ENCODE data around the gene ASTN2. TPM values are rescaled to one million over a fixed set of nuclear protein-coding genes. Genes with fewer than 3 reads are reported as not detected.

Gene ASTN2
- total and polyA plus RNA-seq, 4 donors, result 0.57 to 2.9 (median 1.4) TPM

GRCh38 chr9:116483622-116484491, 931.0 kb downstream of the ASTN2 start:
- WGBS, result 79% methylated on average over 8 of the region's 8 CpGs
- DNase-seq (ENCODE audit: low spot score), result no peak
- TF ChIP-seq, protein P1, sequence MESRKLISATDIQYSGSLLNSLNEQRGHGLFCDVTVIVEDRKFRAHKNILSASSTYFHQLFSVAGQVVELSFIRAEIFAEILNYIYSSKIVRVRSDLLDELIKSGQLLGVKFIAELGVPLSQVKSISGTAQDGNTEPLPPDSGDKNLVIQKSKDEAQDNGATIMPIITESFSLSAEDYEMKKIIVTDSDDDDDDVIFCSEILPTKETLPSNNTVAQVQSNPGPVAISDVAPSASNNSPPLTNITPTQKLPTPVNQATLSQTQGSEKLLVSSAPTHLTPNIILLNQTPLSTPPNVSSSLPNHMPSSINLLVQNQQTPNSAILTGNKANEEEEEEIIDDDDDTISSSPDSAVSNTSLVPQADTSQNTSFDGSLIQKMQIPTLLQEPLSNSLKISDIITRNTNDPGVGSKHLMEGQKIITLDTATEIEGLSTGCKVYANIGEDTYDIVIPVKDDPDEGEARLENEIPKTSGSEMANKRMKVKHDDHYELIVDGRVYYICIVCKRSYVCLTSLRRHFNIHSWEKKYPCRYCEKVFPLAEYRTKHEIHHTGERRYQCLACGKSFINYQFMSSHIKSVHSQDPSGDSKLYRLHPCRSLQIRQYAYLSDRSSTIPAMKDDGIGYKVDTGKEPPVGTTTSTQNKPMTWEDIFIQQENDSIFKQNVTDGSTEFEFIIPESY (IDR thresholded peaks at IDR 0.05), result no peak
- TF ChIP-seq, protein P2, sequence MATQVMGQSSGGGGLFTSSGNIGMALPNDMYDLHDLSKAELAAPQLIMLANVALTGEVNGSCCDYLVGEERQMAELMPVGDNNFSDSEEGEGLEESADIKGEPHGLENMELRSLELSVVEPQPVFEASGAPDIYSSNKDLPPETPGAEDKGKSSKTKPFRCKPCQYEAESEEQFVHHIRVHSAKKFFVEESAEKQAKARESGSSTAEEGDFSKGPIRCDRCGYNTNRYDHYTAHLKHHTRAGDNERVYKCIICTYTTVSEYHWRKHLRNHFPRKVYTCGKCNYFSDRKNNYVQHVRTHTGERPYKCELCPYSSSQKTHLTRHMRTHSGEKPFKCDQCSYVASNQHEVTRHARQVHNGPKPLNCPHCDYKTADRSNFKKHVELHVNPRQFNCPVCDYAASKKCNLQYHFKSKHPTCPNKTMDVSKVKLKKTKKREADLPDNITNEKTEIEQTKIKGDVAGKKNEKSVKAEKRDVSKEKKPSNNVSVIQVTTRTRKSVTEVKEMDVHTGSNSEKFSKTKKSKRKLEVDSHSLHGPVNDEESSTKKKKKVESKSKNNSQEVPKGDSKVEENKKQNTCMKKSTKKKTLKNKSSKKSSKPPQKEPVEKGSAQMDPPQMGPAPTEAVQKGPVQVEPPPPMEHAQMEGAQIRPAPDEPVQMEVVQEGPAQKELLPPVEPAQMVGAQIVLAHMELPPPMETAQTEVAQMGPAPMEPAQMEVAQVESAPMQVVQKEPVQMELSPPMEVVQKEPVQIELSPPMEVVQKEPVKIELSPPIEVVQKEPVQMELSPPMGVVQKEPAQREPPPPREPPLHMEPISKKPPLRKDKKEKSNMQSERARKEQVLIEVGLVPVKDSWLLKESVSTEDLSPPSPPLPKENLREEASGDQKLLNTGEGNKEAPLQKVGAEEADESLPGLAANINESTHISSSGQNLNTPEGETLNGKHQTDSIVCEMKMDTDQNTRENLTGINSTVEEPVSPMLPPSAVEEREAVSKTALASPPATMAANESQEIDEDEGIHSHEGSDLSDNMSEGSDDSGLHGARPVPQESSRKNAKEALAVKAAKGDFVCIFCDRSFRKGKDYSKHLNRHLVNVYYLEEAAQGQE (IDR thresholded peaks at IDR 0.05), result no peak
- TF ChIP-seq YY1 (IDR thresholded peaks at IDR 0.05) (no peak), HNF4A (conservative IDR thresholded peaks at IDR 0.05) (no peak), GABPA (IDR thresholded peaks at IDR 0.05 in 1 of 2, conservative IDR thresholded peaks at IDR 0.05 in 1 of 2) (no peak), RAD21 (IDR thresholded peaks at IDR 0.05) (no peak), NR2F2 (IDR thresholded peaks at IDR 0.05) (no peak), TAF1 (conservative IDR thresholded peaks at IDR 0.05) (no peak), RXRA (IDR thresholded peaks at IDR 0.05) (no peak), FOXA2 (IDR thresholded peaks at IDR 0.05) (no peak), FOXA1 (IDR thresholded peaks at IDR 0.05) (no peak), JUND (IDR thresholded peaks at IDR 0.05) (no peak), CTCF (IDR thresholded peaks at IDR 0.05; ENCODE audit: low read depth, low read length, missing input control) (no peak), SP1 (IDR thresholded peaks at IDR 0.05) (no peak), ATF3 (IDR thresholded peaks at IDR 0.05) (no peak)
- TF ChIP-seq, protein P3, sequence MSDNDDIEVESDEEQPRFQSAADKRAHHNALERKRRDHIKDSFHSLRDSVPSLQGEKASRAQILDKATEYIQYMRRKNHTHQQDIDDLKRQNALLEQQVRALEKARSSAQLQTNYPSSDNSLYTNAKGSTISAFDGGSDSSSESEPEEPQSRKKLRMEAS (IDR thresholded peaks at IDR 0.05), result no peak
- Histone ChIP-seq H3K4me1 (ENCODE audit: control insufficient read depth in 4 of 4, insufficient read depth in 4 of 4, low read length in 3 of 4) (no peaks in the 10 kb centered on the region), H3K27ac (ENCODE audit: low read depth in 1 of 2, low read length in 2 of 2) (no peak overlapping the region), H3K36me3 (ENCODE audit: control insufficient read depth in 4 of 4, insufficient read depth in 3 of 4, low read depth in 1 of 4, low read length in 3 of 4) (no peaks in the 10 kb centered on the region), H3K4me3 (ENCODE audit: low read depth in 1 of 3, low read length in 3 of 3) (no peak overlapping the region), H3K9ac (ENCODE audit: low read depth in 1 of 2, low read length in 2 of 2) (no peak overlapping the region), H3K27me3 (ENCODE audit: control insufficient read depth in 4 of 4, insufficient read depth in 4 of 4, low read length in 3 of 4) (no peaks in the 10 kb centered on the region), H3K9me3 (ENCODE audit: control insufficient read depth in 4 of 4, low read length in 3 of 4) (no peaks in the 10 kb centered on the region)

Data from liver (tissue), 9 donors.